Loucy (cell line): ENCODE data around the gene DAPK1.

Experiments used
- H2AFZ ChIP-seq: fragments of 200-600 bp; sonication (generic); 2 replicates; pipeline ENCODE4 v1.6.0; 2016; ENCODE audit warnings: antibody characterized with exemption, mild to moderate bottlenecking, low read length, moderate library complexity
- H3F3A ChIP-seq: fragments of 200-600 bp; 2 replicates; pipeline ENCODE4 v1.6.0; 2016; ENCODE audit warnings: antibody characterized with exemption, low read depth, mild to moderate bottlenecking
- H3K27me3 ChIP-seq: fragments of 200-600 bp; sonication (generic); 2 replicates; pipeline ENCODE4 v1.6.1; 2014; ENCODE audit warnings: low read length, mild to moderate bottlenecking; ENCODE audit not compliant: insufficient read depth, poor library complexity, severe bottlenecking
- H3K36me3 ChIP-seq: fragments of 200-600 bp; sonication (generic); 2 replicates; pipeline ENCODE4 v1.6.1; 2016; ENCODE audit warnings: low read length; ENCODE audit not compliant: insufficient read depth
- H3K4me1 ChIP-seq: fragments of 200-600 bp; sonication (generic); 2 replicates; pipeline ENCODE4 v1.5.1; 2014; ENCODE audit warnings: low read length, mild to moderate bottlenecking; ENCODE audit not compliant: insufficient read depth, poor library complexity, severe bottlenecking
- H3K4me2 ChIP-seq: fragments of 200-600 bp; sonication (generic); 2 replicates; pipeline ENCODE4 v1.6.0; 2014; ENCODE audit warnings: antibody characterized with exemption, low read length, low read depth, mild to moderate bottlenecking; ENCODE audit not compliant: poor library complexity, severe bottlenecking
- H3K4me3 ChIP-seq: fragments of 200-600 bp; sonication (generic); 2 replicates; pipeline ENCODE4 v1.5.1; 2014; ENCODE audit warnings: low read length, mild to moderate bottlenecking, mixed read lengths; ENCODE audit not compliant: poor library complexity, severe bottlenecking
- H3K79me2 ChIP-seq: fragments of 200-600 bp; sonication (generic); 2 replicates; pipeline ENCODE4 v1.6.1; 2014; ENCODE audit warnings: low read length; ENCODE audit not compliant: insufficient read depth
- H3K9ac ChIP-seq: fragments of 200-600 bp; sonication (generic); 2 replicates; pipeline ENCODE4 v1.6.0; 2014; ENCODE audit warnings: mild to moderate bottlenecking, low read depth, low read length, moderate library complexity; ENCODE audit not compliant: poor library complexity, severe bottlenecking
- H3K9me2 ChIP-seq: fragments of 200-600 bp; sonication (generic); replicated peaks from 2 replicates; pipeline ENCODE4 v1.6.1; 2016; ENCODE audit warnings: low read depth, low read length, mixed read lengths
- H3K9me3 ChIP-seq: fragments of 200-600 bp; sonication (generic); 2 replicates; pipeline ENCODE4 v1.6.1; 2014; ENCODE audit warnings: mild to moderate bottlenecking, antibody characterized with exemption, low read length, low read depth; ENCODE audit not compliant: insufficient read depth
- H4K20me1 ChIP-seq: fragments of 200-600 bp; sonication (generic); 2 replicates; pipeline ENCODE4 v1.6.0; 2014; ENCODE audit warnings: antibody characterized with exemption, low read length, mild to moderate bottlenecking; ENCODE audit not compliant: insufficient read depth, poor library complexity, severe bottlenecking
- CTCF ChIP-seq: fragments of 200-600 bp; sonication (generic); conservative IDR thresholded peaks from 2 replicates; pipeline ENCODE4 v1.5.1; 2014; ENCODE audit warnings: mild to moderate bottlenecking, antibody characterized with exemption, low read length
- EZH2phosphoT487 ChIP-seq: fragments of 200-600 bp; IDR thresholded peaks from 2 replicates; pipeline ENCODE4 v1.6.1; 2018; ENCODE audit warnings: antibody characterized with exemption, mild to moderate bottlenecking, moderate library complexity, borderline replicate concordance

DAPK1 gene

GRCh38 chr9:87503927-87504326, 6.3 kb downstream of the DAPK1 start:
- no peaks in the 10 kb centered on the region for H3K36me3 ChIP-seq

GRCh38 chr9:87504938-87505337, 7.3 kb downstream of the DAPK1 start:
- peak overlapping the region; percentile 14 for H3K4me3 ChIP-seq
- H3K4me1 ChIP-seq: peaks cover 23% of the 10 kb centered on the region
- H3K27me3 ChIP-seq: no peaks in the 10 kb centered on the region
- H3F3A ChIP-seq: no peaks in the 10 kb centered on the region
- peaks cover 28% of the 10 kb centered on the region; the same call in 1 of the 2 replicates for H3K79me2 ChIP-seq
- H3K9me3 ChIP-seq: no peaks in the 10 kb centered on the region
- H3K9ac ChIP-seq: no peak overlapping the region
- TF ChIP-seq CTCF (no peak), EZH2phosphoT487 (no peak)
- no peaks in the 10 kb centered on the region for H3K36me3 ChIP-seq
- no peaks in the 10 kb centered on the region for H4K20me1 ChIP-seq
- peak overlapping the region; percentile 45 for H3K4me2 ChIP-seq
- no peak overlapping the region for H2AFZ ChIP-seq
- H3K9me2 ChIP-seq: no peaks in the 10 kb centered on the region

More at GRCh38 chr9:87503927-87504326, 6.3 kb downstream of the DAPK1 start:
- Histone ChIP-seq H4K20me1 (no peaks in the 10 kb centered on the region), H3K4me1 (peaks cover 23% of the 10 kb centered on the region), H3K4me2 (peak overlapping the region; percentile 45), H3K9me2 (no peaks in the 10 kb centered on the region), H2AFZ (no peak overlapping the region), H3K9ac (peak overlapping the region; percentile 34), H3K9me3 (no peaks in the 10 kb centered on the region), H3K4me3 (peak overlapping the region; percentile 45), H3F3A (no peaks in the 10 kb centered on the region), H3K27me3 (no peaks in the 10 kb centered on the region), H3K79me2 (peaks cover 28% of the 10 kb centered on the region; the same call in 1 of the 2 replicates)
- TF ChIP-seq CTCF: no peak
- TF ChIP-seq EZH2phosphoT487: no peak

GRCh38 chr9:87505869-87506678, 8.4 kb downstream of the DAPK1 start:
- Histone ChIP-seq H3K27me3 (no peaks in the 10 kb centered on the region), H3K4me3 (no peak overlapping the region), H2AFZ (no peak overlapping the region), H3K9ac (no peak overlapping the region), H3K4me2 (no peak overlapping the region), H3K9me2 (no peaks in the 10 kb centered on the region), H3K79me2 (peaks cover 19% of the 10 kb centered on the region; the same call in 1 of the 2 replicates), H3K4me1 (peaks cover 18% of the 10 kb centered on the region), H3K36me3 (no peaks in the 10 kb centered on the region), H3K9me3 (no peaks in the 10 kb centered on the region), H3F3A (no peaks in the 10 kb centered on the region), H4K20me1 (no peaks in the 10 kb centered on the region)
- TF ChIP-seq CTCF (no peak), EZH2phosphoT487 (no peak)
